Activated T-helper 2 cell treated with anti-CD3 and anti-CD28 coated beads, Interferon-gamma antibody, Interleukin-2, Interleukin-4, amounts not matched to agents 10 μg/mL and 5 μg/mL and 100 μg/mL, durations not matched to agents 14 hours and 24 hours and 36 hours (primary cell): ENCODE measurements around the gene TBX5. TPM values are rescaled to one million over a fixed set of nuclear protein-coding genes. Genes with fewer than 3 reads are reported as not detected.

ENCODE experiments used
- DNase-seq: peaks from one replicate; pipeline ENCODE4 v3.0.0; 2021; ENCODE audit warnings: low spot score
- H3K27ac Mint-ChIP-seq: one replicate; pipeline ENCODE4 v1.8.0; 2021; ENCODE audit warnings: mixed read lengths
- H3K27me3 Mint-ChIP-seq: one replicate; pipeline ENCODE4 v1.8.0; 2021; ENCODE audit warnings: low read depth, mixed read lengths
- H3K36me3 Mint-ChIP-seq: one replicate; pipeline ENCODE4 v1.8.0; 2021; ENCODE audit warnings: low read depth, mixed read lengths
- H3K4me1 Mint-ChIP-seq: one replicate; pipeline ENCODE4 v1.8.0; 2021; ENCODE audit warnings: low read depth, mixed read lengths
- H3K4me3 Mint-ChIP-seq: one replicate; pipeline ENCODE4 v1.8.0; 2021; ENCODE audit warnings: low read depth, mild to moderate bottlenecking, moderate library complexity, mixed read lengths
- H3K9me3 Mint-ChIP-seq: one replicate; pipeline ENCODE4 v1.8.0; 2021; ENCODE audit warnings: mixed read lengths
- intact Hi-C: fragments of 100-400 bp; cut with micrococcal nuclease; formaldehyde crosslinking; loops from one replicate; pipeline ENCODE4 v1.15.1; 2023
- total RNA-seq: library from RNA; stranded (reverse); gene quantifications from 2 replicates; pipeline ENCODE4 v1.2.3, GENCODE V29; 2022

TBX5 gene
- total RNA-seq, 1 donor from 2014 or later, result not detected

- no peak for DNase-seq
- Mint-ChIP-seq H3K27ac (peak overlapping the region; percentile 28), H3K9me3 (no peaks in the 10 kb centered on the region), H3K4me3 (no peak overlapping the region), H3K36me3 (no peaks in the 10 kb centered on the region), H3K4me1 (no peaks in the 10 kb centered on the region), H3K27me3 (peaks cover 95% of the 10 kb centered on the region)
- intact Hi-C loops, result loop anchor here (1.0 to 10.0 kb wide), 2 partner anchors 36 to 76 kb away; no protein-coding TSS in a partner anchor
Observed at GRCh38 chr12:114408471-114408885, 2.5 kb upstream of the TBX5 start.

GRCh38 chr12:114407842-114408411 is 2.0 kb upstream of the TBX5 start:
- DNase-seq, result no peak
- Mint-ChIP-seq H3K4me1 (no peaks in the 10 kb centered on the region), H3K4me3 (no peak overlapping the region), H3K36me3 (no peaks in the 10 kb centered on the region), H3K9me3 (no peaks in the 10 kb centered on the region), H3K27me3 (peaks cover 95% of the 10 kb centered on the region), H3K27ac (no peak overlapping the region)
- intact Hi-C loops, result loop anchor here (1.0 to 10.0 kb wide), 2 partner anchors 36 to 77 kb away; no protein-coding TSS in a partner anchor

GRCh38 chr12:114406984-114407841 is 1.3 kb upstream of the TBX5 start:
- intact Hi-C loops, result loop anchor here (10.0 kb wide), 1 partner anchor 78 kb away; no protein-coding TSS in a partner anchor
- Mint-ChIP-seq H3K36me3 (no peaks in the 10 kb centered on the region), H3K4me1 (no peaks in the 10 kb centered on the region), H3K4me3 (no peak overlapping the region), H3K27me3 (peaks cover 95% of the 10 kb centered on the region), H3K27ac (no peak overlapping the region), H3K9me3 (no peaks in the 10 kb centered on the region)
- DNase-seq, result no peak

GRCh38 chr12:114406316-114406983 is 506 bp upstream of the TBX5 start:
- DNase-seq, result no peak
- Mint-ChIP-seq H3K4me1 (no peaks in the 10 kb centered on the region), H3K27ac (no peak overlapping the region), H3K36me3 (no peaks in the 10 kb centered on the region), H3K4me3 (no peak overlapping the region), H3K27me3 (peaks cover 95% of the 10 kb centered on the region), H3K9me3 (no peaks in the 10 kb centered on the region)
- intact Hi-C loops, result loop anchor here (10.0 kb wide), 1 partner anchor 78 kb away; no protein-coding TSS in a partner anchor

- Mint-ChIP-seq H3K27ac (no peak overlapping the region), H3K36me3 (no peaks in the 10 kb centered on the region)
Observed at GRCh38 chr12:114404926-114405518, 922 bp downstream of the TBX5 start.

GRCh38 chr12:114404083-114404925 is 1.6 kb downstream of the TBX5 start:
- Mint-ChIP-seq H3K27ac (no peak overlapping the region), H3K27me3 (peaks cover 92% of the 10 kb centered on the region), H3K36me3 (no peaks in the 10 kb centered on the region), H3K4me1 (no peaks in the 10 kb centered on the region), H3K4me3 (no peak overlapping the region), H3K9me3 (no peaks in the 10 kb centered on the region)
- intact Hi-C loops, result loop anchor here (5.0 to 10.0 kb wide), 3 partner anchors 80 to 422 kb away; partner anchors contain the start of gene TBX3
- DNase-seq, result no peak

More at GRCh38 chr12:114404926-114405518, 922 bp downstream of the TBX5 start:
- Mint-ChIP-seq H3K4me3 (no peak overlapping the region), H3K9me3 (no peaks in the 10 kb centered on the region), H3K27me3 (peaks cover 93% of the 10 kb centered on the region), H3K4me1 (no peaks in the 10 kb centered on the region)
- no peak for DNase-seq
- intact Hi-C loops, result loop anchor here (5.0 to 10.0 kb wide), 3 partner anchors 80 to 423 kb away; partner anchors contain the start of gene TBX3

- no peaks in the 10 kb centered on the region for H3K4me1 Mint-ChIP-seq
- H3K9me3 Mint-ChIP-seq, result no peaks in the 10 kb centered on the region
- no peaks in the 10 kb centered on the region for H3K36me3 Mint-ChIP-seq
- DNase-seq, result no peak
- no peak overlapping the region for H3K4me3 Mint-ChIP-seq
- H3K27ac Mint-ChIP-seq, result no peak overlapping the region
- peaks cover 94% of the 10 kb centered on the region for H3K27me3 Mint-ChIP-seq
- intact Hi-C loops, result loop anchor here (5.0 to 10.0 kb wide), 3 partner anchors 81 to 421 kb away; partner anchors contain the start of gene TBX3
Observed at GRCh38 chr12:114403690-114404066, 2.3 kb downstream of the TBX5 start.

GRCh38 chr12:114403011-114403689 is 2.8 kb downstream of the TBX5 start:
- H3K4me3 Mint-ChIP-seq, result no peak overlapping the region
- no peaks in the 10 kb centered on the region for H3K36me3 Mint-ChIP-seq
- DNase-seq, result no peak
- no peak overlapping the region for H3K27ac Mint-ChIP-seq
- intact Hi-C loops, result loop anchor here (5.0 to 10.0 kb wide), 3 partner anchors 82 to 421 kb away; partner anchors contain the start of gene TBX3
- H3K9me3 Mint-ChIP-seq, result no peaks in the 10 kb centered on the region
- H3K27me3 Mint-ChIP-seq, result peaks cover 92% of the 10 kb centered on the region
- H3K4me1 Mint-ChIP-seq, result no peaks in the 10 kb centered on the region

GRCh38 chr12:114402084-114402717 is 3.7 kb downstream of the TBX5 start:
- no peak for DNase-seq
- H3K27ac Mint-ChIP-seq, result no peak overlapping the region
- no peaks in the 10 kb centered on the region for H3K36me3 Mint-ChIP-seq
- H3K4me1 Mint-ChIP-seq, result no peaks in the 10 kb centered on the region
- H3K4me3 Mint-ChIP-seq, result no peak overlapping the region
- H3K27me3 Mint-ChIP-seq, result peaks cover 92% of the 10 kb centered on the region
- H3K9me3 Mint-ChIP-seq, result no peaks in the 10 kb centered on the region
- intact Hi-C loops, result loop anchor here (5.0 to 10.0 kb wide), 3 partner anchors 83 to 420 kb away; partner anchors contain the start of gene TBX3

- Mint-ChIP-seq H3K36me3 (no peaks in the 10 kb centered on the region), H3K9me3 (no peaks in the 10 kb centered on the region), H3K4me3 (no peak overlapping the region), H3K27me3 (peaks cover 92% of the 10 kb centered on the region), H3K27ac (no peak overlapping the region), H3K4me1 (no peaks in the 10 kb centered on the region)
- intact Hi-C loops, result loop anchor here (2.0 to 10.0 kb wide), 4 partner anchors 83 to 935 kb away; partner anchors contain the start of gene TBX3
- DNase-seq, result no peak
Observed at GRCh38 chr12:114401328-114402083, 4.4 kb downstream of the TBX5 start.
